Stimulated activated CD4-positive, alpha-beta T cell treated with anti-CD3 and anti-CD28 coated beads, Interleukin-1b, Interleukin-23, amount 100 ng/mL, for 1 hour (primary cell): ENCODE results near the gene SERPINE2.

Experiments
- DNase-seq, 2 donors: peaks; one replicate each; pipeline ENCODE4 v3.0.0-alpha.2; 2020; ENCODE audit warnings: low read depth in 2 of 2

The SERPINE2 gene

GRCh38 chr2:224039080-224039769 is at the start of gene SERPINE2:
Gene SERPINE2 (minus strand): TSS chr2:224039286. CDS start chr2:224001900, 37,386 bp downstream.
- DNase-seq: peak in 1 of 2 donors; percentile 28

GRCh38 chr2:224086226-224086914 is 47.3 kb upstream of the SERPINE2 start:
- DNase-seq: no peak

GRCh38 chr2:224085811-224086210 is 46.7 kb upstream of the SERPINE2 start:
- DNase-seq: no peak

GRCh38 chr2:224085246-224085645 is 46.2 kb upstream of the SERPINE2 start:
- no peak for DNase-seq

GRCh38 chr2:224084266-224084892 is 45.3 kb upstream of the SERPINE2 start:
- DNase-seq: no peak

GRCh38 chr2:224083638-224084037 is 44.6 kb upstream of the SERPINE2 start:
- DNase-seq: no peak

- DNase-seq: no peak
These were observed 39.6 kb upstream of the SERPINE2 start for GRCh38 chr2:224078656-224079055.

- no peak for DNase-seq
These were observed 38.9 kb upstream of the SERPINE2 start for GRCh38 chr2:224077773-224078507.

- DNase-seq: no peak
These were observed 36.5 kb upstream of the SERPINE2 start for GRCh38 chr2:224075588-224075987.

GRCh38 chr2:224073676-224074075 is 34.6 kb upstream of the SERPINE2 start:
- no peak for DNase-seq

- DNase-seq: no peak
These were observed 33.6 kb upstream of the SERPINE2 start for GRCh38 chr2:224072541-224073188.

GRCh38 chr2:224069172-224069571 is 30.1 kb upstream of the SERPINE2 start:
- DNase-seq: no peak

GRCh38 chr2:224063298-224063648 is 24.2 kb upstream of the SERPINE2 start:
- no peak for DNase-seq

GRCh38 chr2:224062481-224063297 is 23.6 kb upstream of the SERPINE2 start:
- no peak for DNase-seq

GRCh38 chr2:224060783-224061482 is 21.8 kb upstream of the SERPINE2 start:
- DNase-seq: no peak

GRCh38 chr2:224059178-224059577 is 20.1 kb upstream of the SERPINE2 start:
- no peak for DNase-seq

- no peak for DNase-seq
These were observed 19.1 kb upstream of the SERPINE2 start for GRCh38 chr2:224058048-224058775.

- DNase-seq: no peak
These were observed 17.8 kb upstream of the SERPINE2 start for GRCh38 chr2:224056889-224057288.

- DNase-seq: no peak
These were observed 16.0 kb upstream of the SERPINE2 start for GRCh38 chr2:224055101-224055500.

GRCh38 chr2:224046752-224047151 is 7.7 kb upstream of the SERPINE2 start:
- DNase-seq: no peak
